ENCODE data around the gene GRM8.
A peak's percentile ranks its signal among the peaks of the same experiment; 100 is the strongest.

GRM8 gene

DNA sequence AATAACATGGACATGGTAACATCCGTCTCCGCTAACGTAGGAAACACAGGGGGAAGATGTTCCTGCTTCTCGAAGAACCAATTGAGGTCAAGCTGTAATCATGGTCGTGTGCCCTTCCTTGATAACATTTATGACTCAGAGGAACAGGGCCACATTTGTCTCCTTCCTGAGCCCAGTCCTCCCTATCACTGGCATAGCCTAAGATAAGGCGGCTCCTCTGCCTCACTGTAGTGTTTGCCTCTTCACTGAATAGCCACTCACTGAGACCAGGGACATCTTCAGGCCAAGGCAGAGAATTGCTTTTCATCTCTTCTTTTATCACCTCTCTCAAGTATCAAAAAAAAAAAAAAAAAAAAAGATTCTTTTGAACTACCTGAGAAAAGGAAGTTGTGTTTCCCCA, 5.4 kb upstream of the GRM8 start:
- Histone ChIP-seq H3K4me3 (ENCODE audit: insufficient read length, low read depth) (no peak overlapping the region), H3K36me3 (ENCODE audit: insufficient read depth, insufficient read length, low read length) (no peaks in the 10 kb centered on the region), H3K9me3 (ENCODE audit: insufficient read depth, low read length) (no peaks in the 10 kb centered on the region), H3K27me3 (ENCODE audit: insufficient read depth, insufficient read length) (peaks cover 13% of the 10 kb centered on the region), H3K9ac (ENCODE audit: insufficient read length, low read depth) (no peak overlapping the region), H3K4me1 (ENCODE audit: insufficient read depth, insufficient read length) (no peaks in the 10 kb centered on the region)
- DNase-seq (ENCODE audit: low read depth, low spot score), result no peak
- TF ChIP-seq YY1 (IDR thresholded peaks at IDR 0.05; ENCODE audit: insufficient read depth, insufficient read length) (no peak), SUZ12 (IDR thresholded peaks at IDR 0.05; ENCODE audit: extremely low read depth, insufficient read depth, insufficient read length) (no peak), ZNF274 (IDR thresholded peaks at IDR 0.05; ENCODE audit: low read depth, low read length) (no peak)

- Histone ChIP-seq H3K27me3 (ENCODE audit: insufficient read depth, insufficient read length) (peaks cover 16% of the 10 kb centered on the region), H3K4me3 (ENCODE audit: insufficient read length, low read depth) (no peak overlapping the region), H3K9ac (ENCODE audit: insufficient read length, low read depth) (no peak overlapping the region), H3K36me3 (ENCODE audit: insufficient read depth, insufficient read length, low read length) (no peaks in the 10 kb centered on the region), H3K4me1 (ENCODE audit: insufficient read depth, insufficient read length) (no peaks in the 10 kb centered on the region), H3K9me3 (ENCODE audit: insufficient read depth, low read length) (no peaks in the 10 kb centered on the region)
- TF ChIP-seq SUZ12 (IDR thresholded peaks at IDR 0.05; ENCODE audit: extremely low read depth, insufficient read depth, insufficient read length) (no peak), ZNF274 (IDR thresholded peaks at IDR 0.05; ENCODE audit: low read depth, low read length) (no peak), YY1 (IDR thresholded peaks at IDR 0.05; ENCODE audit: insufficient read depth, insufficient read length) (no peak)
- no peak for DNase-seq (ENCODE audit: low read depth, low spot score)
Observed at GRCh38 chr7:127257086-127257485, 4.3 kb upstream of the GRM8 start.

GRCh38 chr7:127256041-127256725, 3.4 kb upstream of the GRM8 start:
- Histone ChIP-seq H3K9ac (ENCODE audit: insufficient read length, low read depth) (no peak overlapping the region), H3K4me3 (ENCODE audit: insufficient read length, low read depth) (no peak overlapping the region), H3K36me3 (ENCODE audit: insufficient read depth, insufficient read length, low read length) (no peaks in the 10 kb centered on the region), H3K27me3 (ENCODE audit: insufficient read depth, insufficient read length) (peaks cover 25% of the 10 kb centered on the region), H3K9me3 (ENCODE audit: insufficient read depth, low read length) (no peaks in the 10 kb centered on the region), H3K4me1 (ENCODE audit: insufficient read depth, insufficient read length) (no peaks in the 10 kb centered on the region)
- no peak for DNase-seq (ENCODE audit: low read depth, low spot score)
- TF ChIP-seq SUZ12 (IDR thresholded peaks at IDR 0.05; ENCODE audit: extremely low read depth, insufficient read depth, insufficient read length), result no peak
- TF ChIP-seq YY1 (IDR thresholded peaks at IDR 0.05; ENCODE audit: insufficient read depth, insufficient read length), result no peak
- no peak for TF ChIP-seq ZNF274 (IDR thresholded peaks at IDR 0.05; ENCODE audit: low read depth, low read length)

GRCh38 chr7:127254163-127254684, 1.5 kb upstream of the GRM8 start:
- no peaks in the 10 kb centered on the region for H3K36me3 ChIP-seq (ENCODE audit: insufficient read depth, insufficient read length, low read length)
- H3K4me1 ChIP-seq (ENCODE audit: insufficient read depth, insufficient read length), result no peaks in the 10 kb centered on the region
- no peaks in the 10 kb centered on the region for H3K9me3 ChIP-seq (ENCODE audit: insufficient read depth, low read length)
- H3K4me3 ChIP-seq (ENCODE audit: insufficient read length, low read depth), result no peak overlapping the region
- H3K27me3 ChIP-seq (ENCODE audit: insufficient read depth, insufficient read length), result peaks cover 43% of the 10 kb centered on the region
- no peak for DNase-seq (ENCODE audit: low read depth, low spot score)
- no peak for TF ChIP-seq SUZ12 (IDR thresholded peaks at IDR 0.05; ENCODE audit: extremely low read depth, insufficient read depth, insufficient read length)
- TF ChIP-seq YY1 (IDR thresholded peaks at IDR 0.05; ENCODE audit: insufficient read depth, insufficient read length), result no peak
- no peak for TF ChIP-seq ZNF274 (IDR thresholded peaks at IDR 0.05; ENCODE audit: low read depth, low read length)
- no peak overlapping the region for H3K9ac ChIP-seq (ENCODE audit: insufficient read length, low read depth)

- Histone ChIP-seq H3K4me3 (ENCODE audit: insufficient read length, low read depth) (peak overlapping the region; percentile 75), H3K9me3 (ENCODE audit: insufficient read depth, low read length) (no peaks in the 10 kb centered on the region), H3K4me1 (ENCODE audit: insufficient read depth, insufficient read length) (no peaks in the 10 kb centered on the region), H3K9ac (ENCODE audit: insufficient read length, low read depth) (peak overlapping the region; percentile 91), H3K36me3 (ENCODE audit: insufficient read depth, insufficient read length, low read length) (no peaks in the 10 kb centered on the region), H3K27me3 (ENCODE audit: insufficient read depth, insufficient read length) (peaks cover 45% of the 10 kb centered on the region)
- TF ChIP-seq ZNF274 (IDR thresholded peaks at IDR 0.05; ENCODE audit: low read depth, low read length), result no peak
- TF ChIP-seq YY1 (IDR thresholded peaks at IDR 0.05; ENCODE audit: insufficient read depth, insufficient read length), result no peak
- TF ChIP-seq SUZ12 (IDR thresholded peaks at IDR 0.05; ENCODE audit: extremely low read depth, insufficient read depth, insufficient read length), result no peak
- peak; percentile 59 for DNase-seq (ENCODE audit: low read depth, low spot score)
Observed at GRCh38 chr7:127253281-127254162, 781 bp upstream of the GRM8 start.

DNA sequence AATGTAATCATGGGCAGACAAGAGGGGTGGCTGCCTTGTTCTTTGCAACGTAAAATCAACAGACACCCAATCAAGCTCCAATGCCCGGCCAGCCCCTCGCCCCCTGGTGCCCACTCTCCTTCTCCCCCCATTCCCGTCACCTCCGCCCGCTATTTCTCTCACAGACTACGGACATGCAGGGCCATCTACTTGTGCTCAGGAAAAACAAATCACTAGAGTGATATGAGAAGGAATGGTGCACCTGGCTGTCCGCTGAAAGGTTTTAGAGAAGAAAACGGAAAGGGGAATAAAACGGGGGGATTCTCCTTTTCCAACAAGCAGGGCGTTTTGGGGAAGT, 396 bp downstream of the GRM8 start:
- no peaks in the 10 kb centered on the region for H3K36me3 ChIP-seq (ENCODE audit: insufficient read depth, insufficient read length, low read length)
- no peaks in the 10 kb centered on the region for H3K9me3 ChIP-seq (ENCODE audit: insufficient read depth, low read length)
- H3K4me3 ChIP-seq (ENCODE audit: insufficient read length, low read depth), result peak overlapping the region; percentile 75
- H3K4me1 ChIP-seq (ENCODE audit: insufficient read depth, insufficient read length), result no peaks in the 10 kb centered on the region
- TF ChIP-seq SUZ12 (IDR thresholded peaks at IDR 0.05; ENCODE audit: extremely low read depth, insufficient read depth, insufficient read length) (no peak), ZNF274 (IDR thresholded peaks at IDR 0.05; ENCODE audit: low read depth, low read length) (no peak), YY1 (IDR thresholded peaks at IDR 0.05; ENCODE audit: insufficient read depth, insufficient read length) (no peak)
- peak overlapping the region; percentile 77 for H3K9ac ChIP-seq (ENCODE audit: insufficient read length, low read depth)
- DNase-seq (ENCODE audit: low read depth, low spot score), result no peak
- H3K27me3 ChIP-seq (ENCODE audit: insufficient read depth, insufficient read length), result peaks cover 45% of the 10 kb centered on the region
